GM10266 (cell line): ENCODE measurements around the gene ACO2.

ENCODE experiments used
- DNase-seq: peaks from one replicate; pipeline ENCODE4 v3.0.0; 2012; ENCODE audit errors: extremely low spot score
- TF ChIP-seq, protein P1 (sequence below): IDR thresholded peaks from 2 replicates; pipeline ENCODE4 v1.5.1; 2012; ENCODE audit warnings: mild to moderate bottlenecking, low read depth; ENCODE audit not compliant: control insufficient read depth, insufficient read depth; ENCODE audit errors: missing control alignments

ACO2 gene

DNA sequence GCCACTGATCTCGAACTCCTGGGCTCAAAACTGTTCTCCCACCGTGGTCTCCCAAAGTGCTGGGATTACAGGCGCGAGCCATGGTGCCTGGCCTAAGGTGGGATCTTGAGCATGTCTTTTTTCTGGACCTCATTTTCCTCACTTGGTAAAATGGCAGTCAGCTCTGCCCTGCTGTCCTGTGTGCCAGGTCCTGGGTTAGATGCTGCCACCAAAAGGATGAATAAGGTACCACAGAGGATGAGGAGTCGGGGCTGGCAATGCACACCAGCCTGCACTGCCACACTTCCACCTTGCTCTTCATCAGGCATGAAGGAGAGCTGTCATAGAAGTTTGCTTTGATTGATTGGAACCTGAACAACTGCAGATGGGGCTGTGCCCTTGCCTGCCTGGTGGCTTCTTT, 32.3 kb downstream of the ACO2 start:
- TF ChIP-seq, protein P1, sequence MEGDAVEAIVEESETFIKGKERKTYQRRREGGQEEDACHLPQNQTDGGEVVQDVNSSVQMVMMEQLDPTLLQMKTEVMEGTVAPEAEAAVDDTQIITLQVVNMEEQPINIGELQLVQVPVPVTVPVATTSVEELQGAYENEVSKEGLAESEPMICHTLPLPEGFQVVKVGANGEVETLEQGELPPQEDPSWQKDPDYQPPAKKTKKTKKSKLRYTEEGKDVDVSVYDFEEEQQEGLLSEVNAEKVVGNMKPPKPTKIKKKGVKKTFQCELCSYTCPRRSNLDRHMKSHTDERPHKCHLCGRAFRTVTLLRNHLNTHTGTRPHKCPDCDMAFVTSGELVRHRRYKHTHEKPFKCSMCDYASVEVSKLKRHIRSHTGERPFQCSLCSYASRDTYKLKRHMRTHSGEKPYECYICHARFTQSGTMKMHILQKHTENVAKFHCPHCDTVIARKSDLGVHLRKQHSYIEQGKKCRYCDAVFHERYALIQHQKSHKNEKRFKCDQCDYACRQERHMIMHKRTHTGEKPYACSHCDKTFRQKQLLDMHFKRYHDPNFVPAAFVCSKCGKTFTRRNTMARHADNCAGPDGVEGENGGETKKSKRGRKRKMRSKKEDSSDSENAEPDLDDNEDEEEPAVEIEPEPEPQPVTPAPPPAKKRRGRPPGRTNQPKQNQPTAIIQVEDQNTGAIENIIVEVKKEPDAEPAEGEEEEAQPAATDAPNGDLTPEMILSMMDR, result peak; percentile 61
- DNase-seq, result peak; percentile 52

DNA sequence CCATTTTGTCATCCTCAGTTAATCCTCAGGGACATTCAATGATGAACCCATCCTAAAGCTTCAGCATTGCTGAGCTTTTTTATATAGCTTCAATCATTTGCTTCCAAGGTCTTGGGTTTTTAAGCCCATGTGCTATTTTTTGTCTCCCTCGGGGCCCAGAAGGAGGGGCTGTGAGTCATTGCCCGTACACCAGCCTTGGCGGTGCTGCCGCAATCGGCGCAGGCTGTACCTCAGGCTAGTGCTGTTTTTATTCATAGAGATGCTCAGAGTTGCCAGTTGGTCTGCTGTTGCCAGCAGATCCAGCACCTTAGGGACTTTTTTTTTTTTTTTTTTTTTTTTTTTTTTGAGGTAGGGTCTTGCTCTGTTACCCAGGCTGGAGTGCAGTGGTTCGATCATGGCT, 35.5 kb downstream of the ACO2 start:
- DNase-seq, result no peak
- TF ChIP-seq, protein P1, result no peak

DNA sequence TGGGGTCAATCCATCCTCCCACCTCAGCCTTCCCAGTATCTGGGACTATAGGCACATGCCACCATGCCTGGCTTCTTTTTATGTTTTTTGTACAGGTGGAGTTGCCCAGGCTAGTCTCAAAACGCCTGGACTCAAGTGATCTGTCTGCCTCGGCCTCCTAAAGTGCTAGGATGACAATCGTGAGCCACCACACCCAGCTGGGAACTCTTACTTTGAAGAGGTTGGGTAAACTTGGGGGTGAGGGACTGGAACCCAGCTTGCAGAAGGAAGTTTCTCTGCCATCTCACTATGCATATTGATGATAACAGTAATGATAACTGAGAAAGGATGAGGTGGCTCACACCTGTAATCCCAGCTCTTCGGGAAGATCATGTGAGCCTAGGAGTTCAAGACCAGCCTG, 35.9 kb downstream of the ACO2 start:
- TF ChIP-seq, protein P1, result no peak
- DNase-seq, result no peak

DNA sequence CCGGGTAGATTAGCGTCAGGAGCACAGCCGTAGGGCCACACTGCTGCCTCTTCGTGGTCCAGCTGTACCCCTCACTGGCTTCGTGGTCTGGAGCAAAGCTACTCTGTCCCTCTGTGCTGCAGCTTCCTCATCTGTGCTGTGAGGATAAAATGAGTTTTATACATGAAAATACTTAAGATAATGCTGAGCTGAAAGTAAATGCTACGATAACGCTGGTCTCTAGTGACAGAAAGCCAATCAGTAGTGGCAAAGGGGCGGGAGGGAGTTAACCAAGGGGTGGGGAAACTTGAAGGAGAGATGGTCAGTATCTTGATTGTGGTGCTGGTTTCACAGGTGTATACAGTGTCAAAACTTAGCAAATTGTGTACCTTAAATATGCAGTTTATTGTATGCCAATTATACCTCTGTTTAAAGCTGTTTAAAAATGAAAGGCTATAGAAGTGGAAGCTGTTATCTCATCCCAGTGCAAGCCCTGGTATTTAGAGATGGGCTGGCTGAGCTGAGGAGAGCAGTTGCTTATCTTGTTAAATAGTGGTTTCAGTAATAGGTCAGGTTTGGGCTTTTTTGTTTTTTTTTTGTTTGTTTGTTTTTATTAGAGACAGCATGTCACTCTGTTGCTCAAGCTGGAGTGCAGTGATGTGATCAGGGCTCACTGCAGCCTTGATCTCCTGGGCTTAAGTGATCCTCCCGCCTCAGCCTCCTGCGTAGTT, 36.7 kb downstream of the ACO2 start:
- DNase-seq, result no peak
- TF ChIP-seq, protein P1, result no peak

DNA sequence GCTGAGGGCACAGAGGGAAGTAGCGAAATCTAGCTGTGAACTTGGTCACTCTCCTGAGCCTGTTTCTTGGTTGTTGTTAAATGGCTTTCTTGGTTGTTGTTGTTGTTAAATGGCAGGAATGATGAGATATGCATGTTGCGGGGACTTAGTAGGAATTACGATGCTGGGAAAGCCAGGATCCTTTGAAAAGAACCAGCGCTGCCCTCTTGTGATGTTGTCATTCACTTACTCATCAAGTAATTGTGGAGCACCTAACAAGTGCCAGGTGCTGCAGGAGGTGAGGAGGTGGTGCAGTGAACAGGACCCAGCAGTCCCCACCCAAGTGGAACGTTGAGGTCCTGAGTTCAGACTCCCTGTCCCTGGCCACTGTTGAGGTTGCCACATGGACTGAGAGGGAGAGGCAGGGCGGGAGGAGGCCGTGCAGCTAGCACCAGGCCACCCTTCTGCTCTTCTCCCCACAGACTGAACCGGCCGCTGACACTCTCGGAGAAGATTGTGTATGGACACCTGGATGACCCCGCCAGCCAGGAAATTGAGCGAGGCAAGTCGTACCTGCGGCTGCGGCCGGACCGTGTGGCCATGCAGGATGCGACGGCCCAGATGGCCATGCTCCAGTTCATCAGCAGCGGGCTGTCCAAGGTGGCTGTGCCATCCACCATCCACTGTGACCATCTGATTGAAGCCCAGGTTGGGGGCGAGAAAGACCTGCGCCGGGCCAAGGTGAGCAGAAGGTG, 38.6 kb downstream of the ACO2 start:
- DNase-seq, result no peak
- TF ChIP-seq, protein P1, result no peak

DNA sequence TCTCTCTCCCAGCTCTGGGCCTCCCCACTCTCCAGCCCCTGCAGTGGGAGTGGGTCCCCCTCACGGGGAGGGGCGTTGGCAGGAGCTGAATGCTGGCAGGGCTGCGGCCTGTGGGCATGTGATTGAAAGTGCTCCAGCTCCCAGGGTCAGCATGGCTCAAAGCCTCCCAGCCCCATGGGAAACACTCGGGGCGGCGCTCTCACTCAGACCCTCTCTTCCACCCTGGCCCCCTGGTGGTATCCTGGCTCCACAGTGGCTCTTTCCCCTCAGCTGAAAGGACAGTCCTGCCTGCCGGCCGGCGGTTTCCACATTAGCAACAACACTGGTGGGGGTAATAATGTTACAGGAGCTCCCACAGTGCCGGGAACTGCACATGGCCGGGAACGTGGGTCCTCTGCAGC, 39.9 kb downstream of the ACO2 start:
- no peak for DNase-seq
- TF ChIP-seq, protein P1, result no peak

DNA sequence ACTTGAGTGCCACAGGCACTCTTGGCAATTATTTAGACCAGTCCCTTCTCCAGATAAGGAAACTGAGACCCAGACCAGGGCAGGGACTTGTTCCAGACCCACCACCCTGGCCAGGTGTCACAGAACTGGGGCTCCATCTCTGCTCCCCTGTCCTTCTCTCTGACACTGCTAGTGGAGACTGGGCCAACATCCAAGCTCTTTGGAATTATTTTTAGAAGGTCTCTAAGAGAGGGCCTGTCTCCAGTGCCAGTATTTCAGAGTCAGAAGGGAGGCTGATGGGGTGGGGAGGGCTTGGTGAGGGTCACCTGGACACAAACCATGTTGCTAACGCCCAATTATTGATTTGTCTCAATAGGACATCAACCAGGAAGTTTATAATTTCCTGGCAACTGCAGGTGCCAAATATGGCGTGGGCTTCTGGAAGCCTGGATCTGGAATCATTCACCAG, 42.6 kb downstream of the ACO2 start:
- DNase-seq, result no peak
- TF ChIP-seq, protein P1, result no peak
